GM23338 (cell line): ENCODE data around the gene PTPRA. TPM values are rescaled to one million over a fixed set of nuclear protein-coding genes. Genes with fewer than 3 reads are reported as not detected.

Source experiments
- ATAC-seq: fragments of 200-7000 bp; cut with Tn5 transposase; 3 replicates; pipeline ENCODE4 v1.9.1; 2020
- DNase-seq: peaks from one replicate; pipeline ENCODE4 v3.0.0-alpha.2; 2015; ENCODE audit warnings: low spot score
- H2AFZ ChIP-seq: fragments of 200-600 bp; sonication (generic); 2 replicates; pipeline ENCODE4 v1.8.0; 2016; ENCODE audit warnings: antibody characterized with exemption, mild to moderate bottlenecking, moderate library complexity
- H3F3A ChIP-seq: fragments of 200-600 bp; sonication (generic); replicated peaks from 2 replicates; pipeline ENCODE4 v1.8.0; 2017; ENCODE audit warnings: antibody characterized with exemption, mixed run types, low read depth
- H3K27ac ChIP-seq: fragments of 200-600 bp; sonication (generic); 2 replicates; pipeline ENCODE4 v1.6.1; 2016; ENCODE audit warnings: low read depth
- H3K27me3 ChIP-seq: fragments of 200-600 bp; sonication (generic); 2 replicates; pipeline ENCODE4 v1.8.0; 2016; ENCODE audit warnings: mild to moderate bottlenecking, mixed run types, moderate library complexity; ENCODE audit not compliant: insufficient read depth
- H3K36me3 ChIP-seq: fragments of 200-600 bp; sonication (generic); 2 replicates; pipeline ENCODE4 v1.8.0; 2016; ENCODE audit warnings: mild to moderate bottlenecking; ENCODE audit not compliant: insufficient read depth
- H3K4me1 ChIP-seq: fragments of 200-600 bp; sonication (generic); 2 replicates; pipeline ENCODE4 v1.8.0; 2016; ENCODE audit warnings: mild to moderate bottlenecking, moderate library complexity; ENCODE audit not compliant: insufficient read depth
- H3K4me2 ChIP-seq: fragments of 200-600 bp; sonication (generic); 2 replicates; pipeline ENCODE4 v1.7.1; 2017; ENCODE audit warnings: mixed run types
- H3K4me3 ChIP-seq: fragments of 200-600 bp; sonication (generic); 2 replicates; pipeline ENCODE4 v1.6.1; 2016; ENCODE audit warnings: mixed run types
- H3K79me2 ChIP-seq: fragments of 200-600 bp; sonication (generic); replicated peaks from 2 replicates; pipeline ENCODE4 v1.8.0; 2017; ENCODE audit warnings: mild to moderate bottlenecking; ENCODE audit not compliant: insufficient read depth
- H3K9me2 ChIP-seq: fragments of 200-600 bp; sonication (generic); 2 replicates; pipeline ENCODE4 v1.8.0; 2017; ENCODE audit not compliant: insufficient read depth
- H4K20me1 ChIP-seq: fragments of 200-600 bp; sonication (generic); replicated peaks from 2 replicates; pipeline ENCODE4 v1.8.0; 2017; ENCODE audit warnings: mild to moderate bottlenecking; ENCODE audit not compliant: insufficient read depth
- H3K27ac Mint-ChIP-seq: 2 replicates; pipeline ENCODE4 v1.8.0; 2020; ENCODE audit warnings: inconsistent platforms, mild to moderate bottlenecking, moderate library complexity, mixed read lengths
- H3K27me3 Mint-ChIP-seq: 3 replicates; pipeline ENCODE4 v1.8.0; 2022; ENCODE audit warnings: low read depth, mild to moderate bottlenecking, moderate library complexity, mixed read lengths, inconsistent platforms; ENCODE audit not compliant: insufficient read depth, poor library complexity
- H3K36me3 Mint-ChIP-seq: 3 replicates; pipeline ENCODE4 v1.8.0; 2021; ENCODE audit warnings: low read depth, mild to moderate bottlenecking, inconsistent platforms, moderate library complexity, mixed read lengths
- H3K4me1 Mint-ChIP-seq: 3 replicates; pipeline ENCODE4 v1.8.0; 2020; ENCODE audit warnings: mild to moderate bottlenecking, inconsistent platforms, mixed read lengths
- H3K4me3 Mint-ChIP-seq: 3 replicates; pipeline ENCODE4 v1.8.0; 2021; ENCODE audit warnings: moderate library complexity, mild to moderate bottlenecking, inconsistent platforms, mixed read lengths
- H3K9me3 Mint-ChIP-seq: 3 replicates; pipeline ENCODE4 v1.8.0; 2020; ENCODE audit warnings: moderate library complexity, mild to moderate bottlenecking, inconsistent platforms, mixed read lengths
- JUNB ChIP-seq: IDR thresholded peaks from one replicate; pipeline ENCODE4 v1.6.1; 2016; ENCODE audit warnings: antibody characterized with exemption; ENCODE audit not compliant: unreplicated experiment
- POLR2AphosphoS5 ChIP-seq: IDR thresholded peaks from 2 replicates; pipeline ENCODE4 v1.6.1; 2016; ENCODE audit warnings: antibody characterized with exemption, low read depth
- REST ChIP-seq: IDR thresholded peaks from one replicate; pipeline ENCODE4 v1.6.1; 2018; ENCODE audit warnings: antibody characterized with exemption; ENCODE audit not compliant: unreplicated experiment
- STAT1 ChIP-seq: IDR thresholded peaks from one replicate; pipeline ENCODE4 v1.6.1; 2016; ENCODE audit warnings: antibody characterized with exemption; ENCODE audit not compliant: unreplicated experiment
- ZNF114 ChIP-seq: fragments of 250-450 bp; sonication (Bioruptor Pico); IDR thresholded peaks from 2 replicates; pipeline ENCODE4 v1.5.0; 2020; ENCODE audit warnings: mild to moderate bottlenecking, moderate library complexity
- ZNF462 ChIP-seq: fragments of 250-450 bp; sonication (Bioruptor Pico); IDR thresholded peaks from 2 replicates; pipeline ENCODE4 v1.5.0; 2020; ENCODE audit warnings: mild to moderate bottlenecking, moderate library complexity
- polyA plus RNA-seq: library from polyadenylated mRNA; unstranded; fragments of >200 nt; fragmentation: Nextera tagmentation; extraction: Ambion mirVana; gene quantifications from 2 replicates; pipeline ENCODE4 v1.2.1, GENCODE V29; 2016
- total RNA-seq: library from RNA; depleted of rRNA; stranded (reverse); fragments of >200 nt; shearing (Covaris generic); gene quantifications from 2 replicates; pipeline ENCODE4 v1.2.3, GENCODE V29; 2014
- TF ChIP-seq, protein P1 (sequence below), 2 experiments: fragments of 200-600 bp in 1 of 2; sonication (generic) in 1 of 2; conservative IDR thresholded peaks; 2 replicates each; pipeline versions ENCODE4 v1.5.1 to v1.6.1; 2016 to 2017; ENCODE audit warnings: antibody characterized with exemption in 2 of 2, low read depth in 2 of 2, mild to moderate bottlenecking in 2 of 2, moderate library complexity in 1 of 2

PTPRA gene
- total and polyA plus RNA-seq, 2 experiments from 2014 or later = 37.8 to 39.3 TPM

- TF ChIP-seq ZNF462 (CRISPR knock-in tag) = no peak
- TF ChIP-seq STAT1 = no peak
- TF ChIP-seq POLR2AphosphoS5 = no peak
- no peak for TF ChIP-seq ZNF114
- TF ChIP-seq JUNB = no peak
Measured at GRCh38 chr20:2849529-2849928, 23.8 kb upstream of the PTPRA start (continued).

- 0 out of 2 replicates have a peak, but pooled peaks cover 3% of the 10 kb centered on the region for H4K20me1 ChIP-seq
- no peak overlapping the region for H3K4me3 ChIP-seq
- Mint-ChIP-seq H3K9me3 (no peaks in the 10 kb centered on the region), H3K27ac (no peak overlapping the region), H3K4me3 (no peak overlapping the region), H3K36me3 (no peaks in the 10 kb centered on the region), H3K4me1 (peaks cover 3% of the 10 kb centered on the region; the same call in 1 of the 3 replicates), H3K27me3 (peaks cover 7% of the 10 kb centered on the region)
- no peaks in the 10 kb centered on the region for H3F3A ChIP-seq
- H3K27ac ChIP-seq = no peak overlapping the region
- no peaks in the 10 kb centered on the region for H3K36me3 ChIP-seq
- H2AFZ ChIP-seq = no peak overlapping the region
- H3K27me3 ChIP-seq = no peaks in the 10 kb centered on the region
- no peak overlapping the region for H3K4me2 ChIP-seq
- DNase-seq = no peak
- no peaks in the 10 kb centered on the region for H3K4me1 ChIP-seq
- ATAC-seq = no peak
- no peaks in the 10 kb centered on the region for H3K9me2 ChIP-seq
- no peaks in the 10 kb centered on the region for H3K79me2 ChIP-seq
- TF ChIP-seq ZNF114 (no peak), POLR2AphosphoS5 (no peak), REST (no peak)
- TF ChIP-seq, protein P1, sequence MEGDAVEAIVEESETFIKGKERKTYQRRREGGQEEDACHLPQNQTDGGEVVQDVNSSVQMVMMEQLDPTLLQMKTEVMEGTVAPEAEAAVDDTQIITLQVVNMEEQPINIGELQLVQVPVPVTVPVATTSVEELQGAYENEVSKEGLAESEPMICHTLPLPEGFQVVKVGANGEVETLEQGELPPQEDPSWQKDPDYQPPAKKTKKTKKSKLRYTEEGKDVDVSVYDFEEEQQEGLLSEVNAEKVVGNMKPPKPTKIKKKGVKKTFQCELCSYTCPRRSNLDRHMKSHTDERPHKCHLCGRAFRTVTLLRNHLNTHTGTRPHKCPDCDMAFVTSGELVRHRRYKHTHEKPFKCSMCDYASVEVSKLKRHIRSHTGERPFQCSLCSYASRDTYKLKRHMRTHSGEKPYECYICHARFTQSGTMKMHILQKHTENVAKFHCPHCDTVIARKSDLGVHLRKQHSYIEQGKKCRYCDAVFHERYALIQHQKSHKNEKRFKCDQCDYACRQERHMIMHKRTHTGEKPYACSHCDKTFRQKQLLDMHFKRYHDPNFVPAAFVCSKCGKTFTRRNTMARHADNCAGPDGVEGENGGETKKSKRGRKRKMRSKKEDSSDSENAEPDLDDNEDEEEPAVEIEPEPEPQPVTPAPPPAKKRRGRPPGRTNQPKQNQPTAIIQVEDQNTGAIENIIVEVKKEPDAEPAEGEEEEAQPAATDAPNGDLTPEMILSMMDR (conservative IDR thresholded peaks at IDR 0.05; ENCODE audit: low read depth in 2 of 2) = no peak
Measured at GRCh38 chr20:2851086-2851485, 22.2 kb upstream of the PTPRA start.
